ENCODE data around the gene EMC1.
"Not testable (repeated sequence)": the region's sequence is repeated elsewhere in the genome, so short reads cannot be mapped to it uniquely, and the experiment has no call there.

EMC1 gene

DNA sequence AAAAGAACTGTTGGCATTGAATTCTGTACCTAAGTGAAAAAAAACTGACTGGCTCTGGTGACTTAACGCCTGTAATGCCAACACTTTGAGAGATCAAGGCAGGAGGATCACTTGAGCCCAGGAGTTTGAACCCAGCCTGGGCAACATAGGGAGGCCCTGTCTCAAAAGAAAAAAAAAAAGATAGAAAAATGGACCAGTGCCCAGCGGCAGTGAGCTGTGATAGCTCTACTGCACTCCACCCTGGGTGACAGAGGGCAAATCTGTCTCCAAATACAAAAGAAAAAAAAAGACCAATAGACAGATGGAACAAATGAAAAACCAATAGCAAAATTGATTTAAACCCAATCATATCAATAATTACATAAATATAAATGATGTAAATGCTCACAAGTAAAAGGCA lies 37.9 kb upstream of the EMC1 start:
- Histone ChIP-seq H3K9me3 (ENCODE audit: insufficient read depth, low read length, severe bottlenecking) (peaks cover 7% of the 10 kb centered on the region), H2AFZ (ENCODE audit: low read depth, low read length) (no peak overlapping the region), H3K36me3 (ENCODE audit: insufficient read depth, low read length) (no peaks in the 10 kb centered on the region), H3K4me1 (ENCODE audit: insufficient read depth, low read length) (no peaks in the 10 kb centered on the region), H3K27ac (ENCODE audit: low read length) (no peak overlapping the region), H3K9ac (ENCODE audit: low read depth, low read length) (no peak overlapping the region), H3K4me3 (ENCODE audit: low read depth in 1 of 2, low read length in 2 of 2) (no peak overlapping the region), H4K20me1 (ENCODE audit: insufficient read depth, low read length) (no peaks in the 10 kb centered on the region), H3K27me3 (ENCODE audit: insufficient read depth, low read length, poor library complexity) (no peaks in the 10 kb centered on the region), H3K4me2 (ENCODE audit: insufficient read depth, low read length) (no peak overlapping the region), H3K79me2 (ENCODE audit: insufficient read depth, low read length) (no peaks in the 10 kb centered on the region)
- DNase-seq (no peak), ATAC-seq (ENCODE audit: insufficient read depth, low read depth) (no peak)
- TF ChIP-seq EZH2 (IDR thresholded peaks at IDR 0.05; ENCODE audit: borderline replicate concordance, low read depth, low read length, severe bottlenecking) = no peak
- TF ChIP-seq, protein P1, sequence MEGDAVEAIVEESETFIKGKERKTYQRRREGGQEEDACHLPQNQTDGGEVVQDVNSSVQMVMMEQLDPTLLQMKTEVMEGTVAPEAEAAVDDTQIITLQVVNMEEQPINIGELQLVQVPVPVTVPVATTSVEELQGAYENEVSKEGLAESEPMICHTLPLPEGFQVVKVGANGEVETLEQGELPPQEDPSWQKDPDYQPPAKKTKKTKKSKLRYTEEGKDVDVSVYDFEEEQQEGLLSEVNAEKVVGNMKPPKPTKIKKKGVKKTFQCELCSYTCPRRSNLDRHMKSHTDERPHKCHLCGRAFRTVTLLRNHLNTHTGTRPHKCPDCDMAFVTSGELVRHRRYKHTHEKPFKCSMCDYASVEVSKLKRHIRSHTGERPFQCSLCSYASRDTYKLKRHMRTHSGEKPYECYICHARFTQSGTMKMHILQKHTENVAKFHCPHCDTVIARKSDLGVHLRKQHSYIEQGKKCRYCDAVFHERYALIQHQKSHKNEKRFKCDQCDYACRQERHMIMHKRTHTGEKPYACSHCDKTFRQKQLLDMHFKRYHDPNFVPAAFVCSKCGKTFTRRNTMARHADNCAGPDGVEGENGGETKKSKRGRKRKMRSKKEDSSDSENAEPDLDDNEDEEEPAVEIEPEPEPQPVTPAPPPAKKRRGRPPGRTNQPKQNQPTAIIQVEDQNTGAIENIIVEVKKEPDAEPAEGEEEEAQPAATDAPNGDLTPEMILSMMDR (IDR thresholded peaks at IDR 0.05; ENCODE audit: borderline replicate concordance, extremely low read depth, low read length, poor library complexity, severe bottlenecking) = no peak

DNA sequence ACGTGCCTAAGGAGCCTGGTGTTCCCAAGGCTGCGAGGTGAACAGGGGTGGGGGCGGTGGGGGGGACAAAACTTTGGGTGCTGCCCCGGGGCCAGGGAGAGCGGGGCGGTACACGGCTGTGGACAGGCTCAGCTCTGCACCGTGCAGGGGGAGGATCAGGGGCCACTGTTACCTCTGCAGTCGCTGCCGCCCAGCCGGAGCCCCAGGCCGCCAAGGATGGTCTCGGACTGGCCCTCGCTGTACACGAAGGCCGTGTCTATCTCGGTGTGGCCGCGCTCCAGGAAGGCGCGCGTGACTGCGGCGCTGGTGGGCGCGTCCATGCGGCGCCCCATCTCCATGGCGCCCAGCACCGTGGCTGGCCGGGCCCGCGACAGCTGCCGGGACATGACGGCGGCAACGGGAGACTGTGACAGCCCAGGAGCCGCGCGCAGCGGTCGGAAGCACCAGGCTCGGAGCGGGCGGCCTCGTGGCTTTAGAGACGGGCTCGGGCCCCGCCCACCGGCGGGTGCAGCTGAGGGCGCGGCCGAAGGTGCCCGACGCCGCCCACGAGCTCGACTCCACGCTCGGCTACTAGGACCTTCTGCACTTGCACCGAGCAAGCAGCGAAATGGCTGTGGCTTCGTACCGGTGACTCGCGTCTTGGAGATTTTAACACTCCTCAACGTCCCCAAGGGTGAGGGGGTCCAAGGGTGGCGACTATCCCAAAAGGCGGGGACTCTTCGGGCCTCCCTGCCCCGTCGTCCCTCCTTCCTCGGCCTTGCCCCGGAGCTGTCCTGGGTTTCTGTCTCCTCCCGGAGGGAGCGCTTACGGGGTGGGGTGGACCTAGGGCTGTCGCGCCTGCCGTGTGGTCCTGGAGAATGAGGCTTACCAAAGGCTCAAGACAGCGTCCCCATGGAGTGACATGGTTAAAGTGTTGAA lies 37.3 kb upstream of the EMC1 start, which contains the start of gene AKR7A3:
Gene AKR7A3 (minus strand): TSS at position 447 of the 918 bp plus-strand sequence. CDS start 61 bp downstream, at position 386.
- not testable (repeated sequence) for H2AFZ ChIP-seq (ENCODE audit: low read depth, low read length); H3K4me2 ChIP-seq (ENCODE audit: insufficient read depth, low read length); H3K27me3 ChIP-seq (ENCODE audit: insufficient read depth, low read length, poor library complexity); DNase-seq; H3K4me1 ChIP-seq (ENCODE audit: insufficient read depth, low read length); H3K4me3 ChIP-seq (ENCODE audit: low read depth in 1 of 2, low read length in 2 of 2); H3K79me2 ChIP-seq (ENCODE audit: insufficient read depth, low read length); ATAC-seq (ENCODE audit: insufficient read depth, low read depth); H4K20me1 ChIP-seq (ENCODE audit: insufficient read depth, low read length); H3K27ac ChIP-seq (ENCODE audit: low read length); H3K36me3 ChIP-seq (ENCODE audit: insufficient read depth, low read length); H3K9ac ChIP-seq (ENCODE audit: low read depth, low read length); H3K9me3 ChIP-seq (ENCODE audit: insufficient read depth, low read length, severe bottlenecking)

DNA sequence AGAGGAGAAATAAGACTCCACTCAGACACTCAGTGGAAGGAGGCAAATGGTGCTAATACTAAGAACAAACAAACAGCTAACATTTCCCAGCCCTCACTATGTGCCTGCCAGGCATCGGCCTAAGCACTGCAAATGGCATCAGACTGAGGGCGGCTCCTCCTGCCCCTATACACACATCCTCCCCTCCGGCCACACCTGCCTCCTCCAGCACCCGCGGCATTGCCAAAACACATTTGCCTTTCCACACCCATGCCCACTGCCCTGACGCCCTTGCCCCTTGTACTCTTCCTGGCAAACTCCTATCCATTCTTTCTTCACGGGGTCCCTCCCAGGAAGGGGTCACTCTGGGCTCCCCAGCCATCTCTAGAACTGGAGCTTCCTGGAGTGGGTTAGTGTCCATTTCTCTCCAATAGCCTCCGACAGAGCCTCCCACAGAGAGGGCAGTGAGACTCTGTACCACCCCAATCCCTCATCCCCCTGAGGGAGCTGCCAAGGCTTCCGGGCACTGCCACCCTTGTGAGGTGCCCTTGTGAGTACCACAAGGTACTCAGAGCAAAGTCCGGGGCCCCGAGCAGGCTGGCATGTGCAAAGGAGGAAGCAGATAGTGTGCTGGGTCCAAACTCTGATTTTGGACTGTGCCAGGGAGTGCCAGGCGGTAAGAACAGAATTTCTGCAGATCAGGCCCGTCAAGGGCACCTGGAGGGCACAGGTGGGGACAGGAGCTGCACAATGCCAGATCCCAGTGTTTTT lies 36.3 kb upstream of the EMC1 start:
- Histone ChIP-seq H3K27me3 (ENCODE audit: insufficient read depth, low read length, poor library complexity) (no peaks in the 10 kb centered on the region), H3K9ac (ENCODE audit: low read depth, low read length) (no peak overlapping the region), H3K36me3 (ENCODE audit: insufficient read depth, low read length) (no peaks in the 10 kb centered on the region), H3K27ac (ENCODE audit: low read length) (no peak overlapping the region), H4K20me1 (ENCODE audit: insufficient read depth, low read length) (no peaks in the 10 kb centered on the region), H3K9me3 (ENCODE audit: insufficient read depth, low read length, severe bottlenecking) (no peaks in the 10 kb centered on the region), H2AFZ (ENCODE audit: low read depth, low read length) (no peak overlapping the region), H3K4me2 (ENCODE audit: insufficient read depth, low read length) (no peak overlapping the region), H3K4me3 (ENCODE audit: low read depth in 1 of 2, low read length in 2 of 2) (no peak overlapping the region), H3K79me2 (ENCODE audit: insufficient read depth, low read length) (no peaks in the 10 kb centered on the region), H3K4me1 (ENCODE audit: insufficient read depth, low read length) (no peaks in the 10 kb centered on the region)
- TF ChIP-seq EZH2 (IDR thresholded peaks at IDR 0.05; ENCODE audit: borderline replicate concordance, low read depth, low read length, severe bottlenecking) = no peak
- TF ChIP-seq, protein P1 (IDR thresholded peaks at IDR 0.05; ENCODE audit: borderline replicate concordance, extremely low read depth, low read length, poor library complexity, severe bottlenecking) = no peak
- DNase-seq (no peak), ATAC-seq (ENCODE audit: insufficient read depth, low read depth) (no peak)

DNA sequence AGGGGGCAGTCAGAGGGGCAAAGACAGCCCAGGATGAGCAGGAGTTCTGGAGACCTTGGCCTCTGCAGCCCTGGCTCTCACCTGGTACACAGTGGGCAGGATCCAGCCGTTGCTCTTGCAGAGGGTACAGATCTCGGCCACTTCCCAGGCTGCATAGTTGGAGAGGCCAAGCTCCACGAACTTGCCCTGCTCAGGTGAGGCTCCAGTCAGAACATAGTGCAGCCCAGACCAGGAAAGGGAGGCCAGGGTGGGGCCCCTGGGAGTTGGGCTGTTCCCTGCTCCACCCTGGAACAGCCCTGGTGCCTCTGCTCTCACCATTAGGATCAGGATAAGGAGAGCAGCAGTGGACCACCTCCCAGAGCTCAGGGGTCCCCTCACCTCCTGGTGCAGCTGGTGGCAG lies 34.5 kb upstream of the EMC1 start:
- not testable (repeated sequence) for H3K9me3 ChIP-seq (ENCODE audit: insufficient read depth, low read length, severe bottlenecking); H3K79me2 ChIP-seq (ENCODE audit: insufficient read depth, low read length); H3K27ac ChIP-seq (ENCODE audit: low read length); H3K36me3 ChIP-seq (ENCODE audit: insufficient read depth, low read length); H2AFZ ChIP-seq (ENCODE audit: low read depth, low read length); H3K9ac ChIP-seq (ENCODE audit: low read depth, low read length); H3K4me3 ChIP-seq (ENCODE audit: low read depth in 1 of 2, low read length in 2 of 2); H3K4me2 ChIP-seq (ENCODE audit: insufficient read depth, low read length); DNase-seq; H3K27me3 ChIP-seq (ENCODE audit: insufficient read depth, low read length, poor library complexity); H4K20me1 ChIP-seq (ENCODE audit: insufficient read depth, low read length); H3K4me1 ChIP-seq (ENCODE audit: insufficient read depth, low read length); ATAC-seq (ENCODE audit: insufficient read depth, low read depth)

DNA sequence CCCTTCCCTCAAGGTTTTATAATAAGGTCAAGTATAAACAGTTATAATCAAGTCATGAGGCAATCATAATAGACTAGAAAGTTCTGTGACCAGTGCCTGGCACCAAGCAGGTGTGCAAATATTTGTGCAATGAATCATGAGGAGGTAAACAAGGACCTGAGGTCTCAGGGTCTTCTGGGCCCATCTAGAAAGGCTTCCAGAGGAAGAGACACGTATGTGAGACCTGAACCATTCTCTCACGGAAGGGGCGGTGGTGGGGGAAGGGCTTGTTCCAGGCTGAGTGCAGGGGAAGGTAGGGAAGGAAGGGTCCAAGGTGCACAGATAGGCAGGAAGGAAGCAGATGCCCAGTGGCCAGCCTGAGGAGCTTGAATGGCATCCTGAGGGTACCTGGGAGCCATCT lies 34.0 kb upstream of the EMC1 start:
- not testable (repeated sequence) for ATAC-seq (ENCODE audit: insufficient read depth, low read depth); H4K20me1 ChIP-seq (ENCODE audit: insufficient read depth, low read length); H3K27ac ChIP-seq (ENCODE audit: low read length); H3K4me2 ChIP-seq (ENCODE audit: insufficient read depth, low read length); H3K9me3 ChIP-seq (ENCODE audit: insufficient read depth, low read length, severe bottlenecking); H3K27me3 ChIP-seq (ENCODE audit: insufficient read depth, low read length, poor library complexity); H3K4me3 ChIP-seq (ENCODE audit: low read depth in 1 of 2, low read length in 2 of 2); H3K79me2 ChIP-seq (ENCODE audit: insufficient read depth, low read length); DNase-seq; H3K36me3 ChIP-seq (ENCODE audit: insufficient read depth, low read length); H2AFZ ChIP-seq (ENCODE audit: low read depth, low read length); H3K4me1 ChIP-seq (ENCODE audit: insufficient read depth, low read length); H3K9ac ChIP-seq (ENCODE audit: low read depth, low read length)
